OCI-LY7 (cell line): ENCODE data around the gene KYAT1.

ENCODE experiments used
- CTCF ChIP-seq: fragments of 200-600 bp; sonication (generic); conservative IDR thresholded peaks from 2 replicates; pipeline ENCODE4 v1.5.1; 2014; ENCODE audit warnings: mild to moderate bottlenecking, antibody characterized with exemption, low read length, moderate library complexity, mixed read lengths
- EZH2phosphoT487 ChIP-seq: fragments of 200-600 bp; sonication (generic); IDR thresholded peaks from 2 replicates; pipeline ENCODE4 v1.6.1; 2018; ENCODE audit warnings: low read depth, borderline replicate concordance, mild to moderate bottlenecking, mixed run types, antibody characterized with exemption, low read length, moderate library complexity, mixed read lengths

GRCh38 chr9:128825923-128826700 lies 55.6 kb downstream of the KYAT1 start:
- TF ChIP-seq CTCF (no peak), EZH2phosphoT487 (no peak)
